GM10266 (cell line): ENCODE results near the gene DGKD.
A peak's percentile ranks its signal among the peaks of the same experiment; 100 is the strongest.

ENCODE experiments used
- DNase-seq: peaks from one replicate; pipeline ENCODE4 v3.0.0; 2012; ENCODE audit errors: extremely low spot score
- TF ChIP-seq, protein P1 (sequence below): IDR thresholded peaks from 2 replicates; pipeline ENCODE4 v1.5.1; 2012; ENCODE audit warnings: mild to moderate bottlenecking, low read depth; ENCODE audit not compliant: control insufficient read depth, insufficient read depth; ENCODE audit errors: missing control alignments

DGKD gene

DNA sequence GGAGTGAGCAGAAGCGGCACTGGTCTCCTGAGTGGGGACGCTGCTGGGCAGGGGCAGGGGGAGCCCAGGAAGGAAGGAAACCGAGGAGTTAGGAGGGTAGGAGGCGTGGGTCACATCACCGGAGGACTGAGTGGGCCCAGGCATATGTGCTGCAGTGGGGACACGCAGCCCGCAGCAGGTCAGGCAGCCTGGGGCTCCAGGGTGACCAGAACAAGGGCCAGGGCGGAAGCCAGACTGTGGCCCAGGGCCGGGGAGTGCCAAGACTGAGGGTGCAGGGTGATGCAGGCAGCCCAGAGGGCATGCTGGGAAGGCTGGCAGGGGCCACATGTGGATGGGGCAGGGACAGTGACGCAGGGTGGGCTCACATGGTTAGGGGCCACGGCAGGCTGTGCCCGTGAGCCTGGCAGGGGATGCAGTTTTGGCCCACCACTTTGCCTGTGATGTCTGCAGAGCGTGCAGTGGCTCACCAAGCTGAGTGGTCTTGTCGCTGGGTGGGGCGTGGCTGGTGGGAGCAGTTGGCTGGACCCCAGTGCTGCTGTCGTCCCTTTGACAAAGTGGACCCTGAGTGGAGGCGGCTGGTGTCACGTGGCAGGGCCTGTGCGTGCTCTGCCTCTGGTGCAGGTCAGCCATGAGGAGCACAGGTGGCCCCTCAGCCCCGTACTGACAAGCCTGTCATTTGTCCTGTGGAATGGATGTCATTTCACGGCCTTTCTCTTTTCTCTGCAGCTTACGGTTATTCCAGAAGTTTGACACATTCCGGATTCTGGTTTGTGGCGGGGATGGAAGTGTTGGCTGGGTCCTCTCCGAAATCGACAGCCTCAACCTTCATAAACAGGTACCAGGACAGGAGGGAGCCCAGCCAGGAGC is 87.1 kb downstream of the DGKD start:
- DNase-seq, result peak; percentile 19
- TF ChIP-seq, protein P1, sequence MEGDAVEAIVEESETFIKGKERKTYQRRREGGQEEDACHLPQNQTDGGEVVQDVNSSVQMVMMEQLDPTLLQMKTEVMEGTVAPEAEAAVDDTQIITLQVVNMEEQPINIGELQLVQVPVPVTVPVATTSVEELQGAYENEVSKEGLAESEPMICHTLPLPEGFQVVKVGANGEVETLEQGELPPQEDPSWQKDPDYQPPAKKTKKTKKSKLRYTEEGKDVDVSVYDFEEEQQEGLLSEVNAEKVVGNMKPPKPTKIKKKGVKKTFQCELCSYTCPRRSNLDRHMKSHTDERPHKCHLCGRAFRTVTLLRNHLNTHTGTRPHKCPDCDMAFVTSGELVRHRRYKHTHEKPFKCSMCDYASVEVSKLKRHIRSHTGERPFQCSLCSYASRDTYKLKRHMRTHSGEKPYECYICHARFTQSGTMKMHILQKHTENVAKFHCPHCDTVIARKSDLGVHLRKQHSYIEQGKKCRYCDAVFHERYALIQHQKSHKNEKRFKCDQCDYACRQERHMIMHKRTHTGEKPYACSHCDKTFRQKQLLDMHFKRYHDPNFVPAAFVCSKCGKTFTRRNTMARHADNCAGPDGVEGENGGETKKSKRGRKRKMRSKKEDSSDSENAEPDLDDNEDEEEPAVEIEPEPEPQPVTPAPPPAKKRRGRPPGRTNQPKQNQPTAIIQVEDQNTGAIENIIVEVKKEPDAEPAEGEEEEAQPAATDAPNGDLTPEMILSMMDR, result no peak

- TF ChIP-seq, protein P1, result no peak
- DNase-seq, result no peak
Measured at GRCh38 chr2:233442028-233442310, 87.7 kb downstream of the DGKD start.

DNA sequence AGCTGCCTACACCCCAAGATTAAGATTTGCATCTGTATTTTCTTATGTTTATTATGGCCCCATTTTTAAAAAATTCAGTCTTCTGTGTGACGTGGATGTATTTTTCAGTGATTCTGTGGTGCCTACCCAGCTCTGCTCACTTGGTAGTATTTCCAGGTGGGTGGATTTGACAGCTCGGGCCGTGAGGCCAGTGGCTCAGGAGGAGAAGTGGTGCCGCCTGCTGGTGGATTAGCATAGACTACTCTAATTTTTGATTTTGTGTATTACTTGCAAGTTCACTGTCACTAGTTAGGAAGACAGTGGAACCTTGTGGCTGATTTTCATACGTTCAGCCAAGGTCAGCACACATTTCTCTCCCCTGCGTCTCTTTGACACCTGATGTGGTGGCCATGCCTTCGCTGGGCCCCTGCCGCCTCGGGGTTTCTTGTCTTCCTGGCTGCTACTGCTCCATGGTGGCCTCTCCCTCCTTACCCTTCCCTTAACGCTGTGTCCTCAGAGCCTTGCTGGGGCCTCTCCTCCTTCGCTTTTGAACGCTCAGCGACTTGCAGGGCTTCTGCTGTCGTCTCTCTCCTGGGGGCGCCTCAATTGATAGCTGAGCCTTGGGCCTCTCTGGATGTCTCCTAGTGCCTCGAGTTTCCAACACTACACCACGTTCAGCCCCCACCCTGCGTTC is 89.4 kb downstream of the DGKD start:
- peak; percentile 93 for DNase-seq
- TF ChIP-seq, protein P1, result peak; percentile 72

GRCh38 chr2:233444501-233444900 is 90.2 kb downstream of the DGKD start:
- DNase-seq, result no peak
- TF ChIP-seq, protein P1, result no peak

DNA sequence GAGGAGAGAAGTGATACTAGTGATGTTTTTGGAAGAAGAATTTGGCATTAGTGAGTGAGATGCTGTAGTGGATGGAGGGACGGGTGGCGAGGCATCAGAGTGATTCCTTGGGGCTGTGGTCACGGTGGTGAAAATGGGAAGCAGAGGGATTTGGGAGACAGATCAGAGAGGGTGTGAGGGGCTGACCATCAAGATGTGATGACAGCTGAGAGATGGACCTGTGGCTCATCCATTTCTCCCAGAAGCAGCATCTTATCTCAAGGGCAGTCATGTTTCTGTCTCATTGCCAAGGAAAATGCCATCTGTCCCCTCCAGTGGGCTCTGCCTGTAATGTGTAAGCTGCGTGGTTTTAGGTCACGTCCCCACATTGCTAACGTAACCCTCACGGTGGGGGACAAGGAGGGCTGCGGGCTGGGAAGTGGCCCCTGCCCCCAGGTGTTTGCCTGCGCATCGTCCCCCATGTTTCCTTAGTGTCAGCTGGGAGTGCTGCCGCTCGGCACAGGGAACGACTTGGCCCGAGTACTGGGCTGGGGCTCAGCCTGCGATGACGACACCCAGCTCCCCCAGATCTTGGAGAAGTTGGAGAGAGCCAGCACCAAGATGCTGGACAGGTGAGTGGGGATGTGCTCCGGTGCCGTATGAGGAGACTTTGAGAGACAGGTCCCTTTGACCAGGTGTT is 91.0 kb downstream of the DGKD start:
- DNase-seq, result no peak
- TF ChIP-seq, protein P1, result no peak

GRCh38 chr2:233446121-233446520 is 91.8 kb downstream of the DGKD start:
- DNase-seq, result no peak
- TF ChIP-seq, protein P1, result no peak
